ENCODE measurements around the gene PPFIA1.

Gene PPFIA1

DNA sequence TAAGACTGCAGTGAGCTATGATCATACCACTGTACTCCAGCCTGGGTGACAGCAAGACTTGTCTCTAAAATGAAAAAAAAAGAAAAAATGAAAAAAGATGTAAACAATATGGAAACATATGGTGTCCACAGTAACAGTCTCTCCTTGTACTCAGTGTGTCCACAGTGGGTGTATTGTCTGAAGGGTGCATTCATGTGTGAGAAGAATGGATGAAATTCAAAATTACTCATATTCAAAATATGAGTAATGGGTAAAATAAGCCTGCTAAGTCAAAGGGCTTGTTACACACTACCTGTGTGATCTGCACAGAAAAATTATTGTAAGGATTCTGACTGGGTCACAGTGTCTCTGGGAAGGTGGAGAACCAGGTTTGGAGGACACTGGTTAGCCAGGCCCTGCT lies 26.9 kb downstream of the PPFIA1 start:
- no peak for DNase-seq (ENCODE audit: low read depth)

DNA sequence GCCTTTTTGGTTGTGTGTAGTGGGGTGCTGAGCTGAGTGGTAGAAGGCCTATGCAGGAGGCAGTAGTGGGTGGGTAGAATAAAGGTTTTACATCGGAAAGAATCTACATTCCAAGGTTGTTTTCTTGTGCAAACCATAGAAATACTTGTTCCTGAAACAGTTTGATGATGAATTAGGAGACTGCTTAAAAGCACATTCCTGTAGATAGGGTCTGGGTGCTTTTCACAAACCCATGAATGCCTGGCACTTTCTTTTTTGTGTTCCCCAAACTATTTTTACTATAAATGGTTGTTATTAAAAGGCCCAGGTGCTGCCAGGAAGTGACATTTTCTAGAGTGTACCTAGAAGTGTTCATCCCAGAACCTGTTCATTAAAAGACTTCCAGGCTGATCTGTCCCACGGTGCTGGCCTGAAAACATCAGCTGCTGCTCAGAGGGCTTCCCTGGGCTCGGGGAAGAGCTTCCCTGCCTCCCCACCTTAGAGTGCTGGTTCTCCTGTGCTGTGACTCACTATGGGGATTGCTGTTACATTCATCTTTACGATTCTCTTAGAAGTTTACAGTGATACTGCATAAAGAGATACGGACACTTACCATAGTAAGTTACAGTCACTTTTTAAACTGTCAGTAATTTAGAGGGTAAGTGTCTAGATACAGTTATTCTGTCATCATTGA lies 27.9 kb downstream of the PPFIA1 start:
- no peak for DNase-seq (ENCODE audit: low read depth)

DNA sequence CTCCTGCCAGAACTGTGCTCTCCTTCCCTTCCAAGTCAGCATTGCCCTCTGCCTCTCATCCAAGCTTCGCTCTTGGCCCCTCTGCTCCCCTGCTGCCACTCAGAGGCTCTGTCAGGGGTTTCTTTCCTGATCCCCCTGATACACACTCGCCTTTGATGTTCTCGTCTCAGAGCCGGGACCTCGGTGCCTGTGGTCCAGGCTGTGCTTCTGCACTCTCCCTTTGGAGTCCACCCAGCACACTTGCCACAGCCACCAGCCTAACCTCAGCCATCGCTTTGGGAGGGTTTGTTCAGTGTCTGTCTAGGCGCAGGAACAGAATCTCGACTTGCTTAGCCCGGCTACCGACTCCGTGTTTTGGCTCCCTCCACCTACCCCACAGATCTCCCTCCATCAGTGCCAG lies 29.1 kb downstream of the PPFIA1 start:
- no peak for DNase-seq (ENCODE audit: low read depth)

- DNase-seq (ENCODE audit: low read depth): no peak
Observed at GRCh38 chr11:70301191-70301590, 30.7 kb downstream of the PPFIA1 start.

GRCh38 chr11:70301721-70302418 lies 31.4 kb downstream of the PPFIA1 start:
- DNase-seq (ENCODE audit: low read depth): no peak

DNA sequence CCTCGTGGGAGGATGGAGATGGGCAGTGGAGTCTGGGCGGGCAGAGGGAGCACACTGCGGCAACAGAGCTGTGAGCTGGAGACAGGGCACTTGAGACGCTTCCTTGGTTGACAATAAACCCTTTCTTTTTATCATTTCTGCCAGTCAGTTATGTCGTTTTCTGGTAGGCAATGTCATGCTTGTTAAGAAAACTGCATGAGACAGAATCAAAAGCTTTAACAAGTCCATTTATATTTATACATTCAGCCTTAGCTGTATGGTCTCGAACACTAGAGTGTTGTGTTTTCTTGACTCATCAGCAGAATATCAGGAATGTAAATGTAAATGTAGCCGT lies 31.9 kb downstream of the PPFIA1 start:
- no peak for DNase-seq (ENCODE audit: low read depth)

- DNase-seq (ENCODE audit: low read depth): no peak
Observed at GRCh38 chr11:70303070-70303469, 32.6 kb downstream of the PPFIA1 start.

- no peak for DNase-seq (ENCODE audit: low read depth)
Observed at GRCh38 chr11:70304208-70304603, 33.7 kb downstream of the PPFIA1 start.

- no peak for DNase-seq (ENCODE audit: low read depth)
Observed at GRCh38 chr11:70305501-70305900, 35.0 kb downstream of the PPFIA1 start.

DNA sequence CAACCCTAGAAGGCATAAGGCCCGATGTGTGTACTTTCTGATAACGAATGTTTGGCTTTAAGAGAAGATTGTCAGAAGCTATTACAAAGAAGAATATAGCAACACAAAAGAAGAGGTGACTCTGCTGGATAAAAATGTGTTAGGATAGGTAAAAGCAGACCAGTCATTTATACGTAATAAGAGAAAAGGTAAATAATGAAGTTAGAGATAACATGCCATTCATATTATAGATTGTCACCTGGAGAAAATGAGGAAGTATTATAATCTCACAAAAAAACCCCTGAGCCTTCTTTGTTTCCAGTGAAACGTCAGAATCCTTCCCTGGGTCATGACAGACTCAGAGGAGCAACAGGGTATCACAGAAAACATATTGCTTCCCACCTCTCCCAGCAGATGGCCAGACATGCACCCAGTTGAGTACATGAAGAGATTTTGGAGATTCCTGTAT lies 36.1 kb downstream of the PPFIA1 start:
- DNase-seq (ENCODE audit: low read depth): no peak

DNA sequence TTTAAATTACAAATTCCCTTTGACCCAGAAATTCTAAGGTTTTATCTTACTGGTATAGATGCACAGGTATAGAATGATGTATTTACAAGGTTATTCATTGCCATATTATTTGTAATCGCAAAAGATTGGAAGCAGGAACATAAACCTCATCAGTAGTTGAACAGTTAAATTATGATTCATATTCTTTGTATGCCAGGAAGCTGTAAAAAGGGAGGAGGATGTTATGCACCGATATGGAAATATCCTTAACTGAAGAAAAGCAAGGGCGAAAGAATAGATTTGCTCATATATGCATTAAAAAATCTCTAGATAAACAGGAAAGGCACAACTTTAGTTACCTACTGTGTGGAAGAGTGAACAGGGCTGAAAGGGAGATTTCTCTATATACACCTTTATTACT lies 36.7 kb downstream of the PPFIA1 start:
- DNase-seq (ENCODE audit: low read depth): no peak

- DNase-seq (ENCODE audit: low read depth): no peak
Observed at GRCh38 chr11:70311616-70312015, 41.1 kb downstream of the PPFIA1 start.

- DNase-seq (ENCODE audit: low read depth): no peak
Observed at GRCh38 chr11:70312401-70313357, 42.2 kb downstream of the PPFIA1 start.

DNA sequence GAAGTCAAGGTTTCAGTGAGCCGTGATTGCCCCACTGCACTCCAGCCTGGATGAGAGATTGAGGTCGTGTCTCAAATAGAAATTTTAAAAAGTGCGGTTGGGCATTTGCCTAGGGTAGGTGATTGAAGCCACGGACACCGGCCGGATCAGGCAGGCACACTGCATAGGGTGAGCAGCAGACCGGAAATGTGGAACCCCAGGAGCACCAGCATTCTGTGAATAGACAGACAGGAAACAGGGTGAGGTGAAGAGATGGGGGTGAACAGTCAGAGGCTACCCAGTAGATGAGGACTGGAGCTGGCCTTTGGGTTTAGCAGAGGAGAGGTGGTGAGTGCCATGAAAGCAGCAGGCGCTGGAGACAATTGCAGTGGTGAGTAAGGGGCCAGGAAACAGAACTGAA lies 43.5 kb downstream of the PPFIA1 start:
- DNase-seq (ENCODE audit: low read depth): no peak

DNA sequence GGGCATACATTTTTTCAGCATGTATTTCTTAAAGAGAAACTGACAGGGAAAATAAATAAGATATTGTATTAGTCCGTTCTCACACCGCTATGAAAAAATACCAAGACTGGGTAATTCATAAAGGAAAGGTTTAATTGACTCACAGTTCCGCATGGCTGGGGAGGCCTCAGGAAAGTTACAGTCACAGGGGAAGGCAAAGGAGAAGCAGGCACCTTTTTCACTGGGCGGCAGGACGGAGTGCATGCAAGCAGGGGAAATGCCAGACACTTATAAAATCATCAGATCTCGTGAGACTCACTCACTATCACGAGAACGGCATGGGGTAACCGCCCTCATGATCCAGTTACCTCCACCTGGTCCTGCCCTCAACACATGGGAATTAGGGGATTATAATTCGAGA lies 44.2 kb downstream of the PPFIA1 start:
- DNase-seq (ENCODE audit: low read depth): no peak

DNA sequence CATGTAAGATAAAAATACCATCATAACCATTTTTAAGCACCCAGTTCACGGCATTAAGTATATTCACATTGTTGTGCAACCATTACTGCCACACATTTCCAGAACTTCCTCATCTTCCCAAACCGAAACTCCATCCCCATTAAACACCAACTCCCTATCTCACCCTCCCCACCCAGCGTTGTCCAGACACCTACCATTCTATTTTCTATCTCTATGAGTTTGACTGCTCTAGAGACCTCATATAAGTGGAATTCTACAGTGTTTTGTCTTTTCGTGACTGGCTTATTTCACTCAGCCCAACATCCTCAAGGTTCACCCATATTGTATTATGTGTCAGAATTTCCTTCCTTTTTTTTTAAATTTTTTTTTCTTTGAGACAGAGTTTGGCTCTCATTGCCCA lies 45.2 kb downstream of the PPFIA1 start:
- DNase-seq (ENCODE audit: low read depth): no peak

- no peak for DNase-seq (ENCODE audit: low read depth)
Observed at GRCh38 chr11:70317581-70318305, 47.3 kb downstream of the PPFIA1 start.

GRCh38 chr11:70319396-70320076 lies 49.0 kb downstream of the PPFIA1 start:
- DNase-seq (ENCODE audit: low read depth): no peak

DNA sequence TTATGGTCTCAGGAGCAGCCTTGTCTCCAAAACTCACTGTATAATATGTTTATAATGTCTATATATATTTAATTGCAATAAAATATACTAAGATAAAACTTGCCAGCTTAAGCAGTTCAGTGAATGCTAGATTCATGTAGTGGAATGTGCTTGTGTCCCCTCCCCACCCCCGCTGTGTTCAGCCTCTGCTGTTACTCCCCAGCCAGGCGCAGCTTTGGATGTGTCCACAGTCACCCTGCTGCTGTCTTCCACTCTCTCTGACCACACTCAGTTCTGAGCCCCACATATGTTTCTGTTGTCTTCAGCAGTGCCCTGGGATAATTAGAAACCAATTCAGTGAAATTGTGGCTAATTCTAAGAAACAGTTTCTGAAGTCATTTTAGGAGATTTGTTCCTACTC lies 52.2 kb downstream of the PPFIA1 start:
- DNase-seq (ENCODE audit: low read depth): no peak

DNA sequence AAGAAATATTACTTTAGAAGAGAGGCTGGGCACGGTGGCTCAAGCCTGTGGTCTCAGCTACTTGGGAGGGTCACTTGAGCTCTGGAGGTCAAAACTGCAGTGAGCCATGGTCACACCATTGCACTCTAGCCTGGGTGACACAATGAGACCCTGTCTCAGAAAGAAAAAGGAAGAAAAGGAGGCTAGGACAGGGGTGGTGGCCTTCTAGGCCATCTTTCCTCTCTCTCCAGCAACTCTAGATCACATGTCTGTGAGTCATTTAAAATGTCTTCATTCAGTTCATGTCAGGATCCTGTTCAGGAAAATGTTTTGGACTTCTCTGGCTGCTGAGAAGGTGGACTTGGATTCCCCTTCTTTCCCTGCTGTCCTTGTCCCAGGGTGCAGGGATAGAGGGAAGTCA lies 53.3 kb downstream of the PPFIA1 start:
- no peak for DNase-seq (ENCODE audit: low read depth)

DNA sequence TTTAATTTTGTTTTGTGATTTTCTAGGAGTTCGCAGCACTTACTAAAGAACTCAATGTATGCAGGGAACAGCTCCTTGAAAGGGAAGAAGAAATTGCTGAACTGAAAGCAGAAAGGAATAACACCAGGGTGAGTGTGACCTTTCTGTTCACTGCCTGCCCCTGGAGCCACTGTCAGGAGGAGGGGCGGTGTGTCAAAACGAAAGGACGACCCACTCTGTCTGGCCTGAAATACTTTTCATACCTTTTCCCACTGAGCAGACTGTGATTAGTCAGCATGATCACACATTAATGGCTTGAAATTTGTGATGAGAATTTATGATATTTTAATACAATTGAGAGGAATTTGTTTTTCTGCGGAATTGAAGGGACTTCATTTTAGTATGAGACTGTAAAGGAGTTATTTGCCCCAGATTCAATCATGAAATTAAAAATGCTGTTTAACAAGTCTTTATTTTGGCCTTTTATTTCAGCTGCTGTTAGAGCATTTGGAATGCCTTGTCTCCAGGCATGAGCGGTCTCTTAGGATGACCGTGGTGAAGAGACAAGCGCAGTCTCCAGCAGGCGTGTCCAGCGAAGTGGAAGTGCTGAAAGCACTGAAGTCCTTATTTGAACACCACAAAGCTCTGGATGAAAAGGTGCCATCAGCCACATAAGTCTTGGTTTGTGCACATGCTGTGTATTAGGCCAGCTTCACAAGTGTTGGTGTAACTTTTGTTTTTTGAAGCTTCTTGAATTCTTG lies 54.1 kb downstream of the PPFIA1 start:
- no peak for DNase-seq (ENCODE audit: low read depth)

All from activated T-cell treated with anti-CD3 and anti-CD28 coated beads for 1 hour (primary cell).